Gastroesophageal sphincter (tissue), 4 donors: ENCODE measurements around the gene NUP93. TPM values are rescaled to one million over a fixed set of nuclear protein-coding genes. Genes with fewer than 3 reads are reported as not detected.

Experiments
- ATAC-seq: fragments of 150-250 bp; one replicate; pipeline ENCODE4 v1.9.1; 2016; ENCODE audit warnings: mild to moderate bottlenecking, moderate library complexity
- H3K27ac ChIP-seq, 4 donors: fragments of 200-600 bp; sonication (generic) in 3 of 4; 1 replicate in 3 of 4; 2 replicates in 1 of 4; pipeline ENCODE4 v1.5.1; 2016 to 2019
- H3K27me3 ChIP-seq: fragments of 200-600 bp; sonication (generic); one replicate; pipeline ENCODE4 v1.5.1; 2019
- H3K36me3 ChIP-seq, 2 donors: fragments of 200-600 bp; sonication (generic); one replicate each; pipeline ENCODE4 v1.5.1; 2019; ENCODE audit warnings: control low read depth in 1 of 2
- H3K4me1 ChIP-seq, 3 donors: fragments of 200-600 bp; sonication (generic); 1 replicate in 2 of 3; 2 replicates in 1 of 3; pipeline ENCODE4 v1.5.1; 2016 to 2019; ENCODE audit warnings: control low read depth in 2 of 3
- H3K4me3 ChIP-seq, 2 donors: fragments of 200-600 bp; sonication (generic); one replicate each; pipeline ENCODE4 v1.5.1; 2019; ENCODE audit warnings: mild to moderate bottlenecking in 1 of 2, moderate library complexity in 1 of 2
- H3K9me3 ChIP-seq, 3 donors: fragments of 200-600 bp; sonication (generic); one replicate each; pipeline ENCODE4 v1.5.1; 2017 to 2019; ENCODE audit warnings: control low read depth in 2 of 3
- EP300 ChIP-seq: sonication (generic); formaldehyde crosslinking; IDR thresholded peaks from one replicate; pipeline ENCODE4 v1.6.1; 2017; ENCODE audit warnings: antibody characterized with exemption, mild to moderate bottlenecking
- POLR2A ChIP-seq, 2 donors: fragments of 450-650 bp; IDR thresholded peaks; one replicate each; pipeline ENCODE4 v1.6.1; 2017; ENCODE audit warnings: antibody characterized with exemption in 2 of 2, mild to moderate bottlenecking in 2 of 2, moderate library complexity in 1 of 2
- POLR2AphosphoS5 ChIP-seq: sonication (generic); formaldehyde crosslinking; IDR thresholded peaks from one replicate; pipeline ENCODE4 v1.6.1; 2017; ENCODE audit warnings: antibody characterized with exemption
- WGBS, 2 donors: methylation state at CpG; one replicate each; pipeline ENCODE4 v1.1.5; 2018; ENCODE audit warnings: low coverage in 1 of 2; 5-methylcytosine and 5-hydroxymethylcytosine counted together
- total RNA-seq, 4 donors: library from RNA; depleted of rRNA; stranded (reverse); fragments of >200 nt; gene quantifications; one replicate each; pipeline ENCODE4 v1.1.0, GENCODE V29; 2016
- TF ChIP-seq, protein P1 (sequence below), 4 experiments: fragments of 200-600 bp in 2 of 4; fragments of 450-650 bp in 2 of 4; sonication (generic) in 1 of 4; IDR thresholded peaks; one replicate each; pipeline ENCODE4 v1.5.1; 2017 to 2019; ENCODE audit warnings: antibody characterized with exemption in 4 of 4, mild to moderate bottlenecking in 2 of 4, moderate library complexity in 2 of 4

Gene NUP93
- total RNA-seq, 4 donors from 2014 or later, result 37.6 to 39.3 (median 38.9) TPM

DNA sequence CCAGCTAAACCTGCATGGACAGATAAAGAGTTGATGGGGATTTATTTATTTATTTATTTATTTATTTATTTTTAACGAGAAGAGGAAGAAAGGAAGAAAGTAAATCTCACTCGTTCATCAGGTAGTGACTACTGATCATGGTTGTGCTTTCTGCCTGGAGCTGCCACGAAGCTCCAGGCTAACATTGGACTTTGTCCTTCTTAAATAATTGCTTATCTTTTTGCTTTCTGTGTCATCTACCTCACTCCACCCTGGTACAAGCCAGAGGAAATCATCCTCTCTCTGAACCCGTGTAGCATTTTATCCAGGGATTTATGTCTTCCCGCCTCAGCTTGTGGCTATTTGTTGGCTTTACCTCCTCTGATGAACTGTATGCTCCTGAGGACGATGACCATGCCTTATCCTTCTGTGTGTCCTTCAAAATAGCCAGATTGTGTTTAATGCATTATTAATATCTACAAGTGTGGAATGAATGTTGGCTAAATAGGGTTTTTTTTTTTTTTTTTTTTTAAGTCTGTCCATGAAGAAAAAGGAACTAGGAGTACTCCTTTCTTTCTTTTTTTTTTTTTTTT lies 127.0 kb downstream of the NUP93 start:
- no peaks in the 10 kb centered on the region for H3K4me1 ChIP-seq
- TF ChIP-seq POLR2A (IDR thresholded peaks at IDR 0.05) (no peak), EP300 (no peak), POLR2AphosphoS5 (no peak)
- TF ChIP-seq, protein P1, sequence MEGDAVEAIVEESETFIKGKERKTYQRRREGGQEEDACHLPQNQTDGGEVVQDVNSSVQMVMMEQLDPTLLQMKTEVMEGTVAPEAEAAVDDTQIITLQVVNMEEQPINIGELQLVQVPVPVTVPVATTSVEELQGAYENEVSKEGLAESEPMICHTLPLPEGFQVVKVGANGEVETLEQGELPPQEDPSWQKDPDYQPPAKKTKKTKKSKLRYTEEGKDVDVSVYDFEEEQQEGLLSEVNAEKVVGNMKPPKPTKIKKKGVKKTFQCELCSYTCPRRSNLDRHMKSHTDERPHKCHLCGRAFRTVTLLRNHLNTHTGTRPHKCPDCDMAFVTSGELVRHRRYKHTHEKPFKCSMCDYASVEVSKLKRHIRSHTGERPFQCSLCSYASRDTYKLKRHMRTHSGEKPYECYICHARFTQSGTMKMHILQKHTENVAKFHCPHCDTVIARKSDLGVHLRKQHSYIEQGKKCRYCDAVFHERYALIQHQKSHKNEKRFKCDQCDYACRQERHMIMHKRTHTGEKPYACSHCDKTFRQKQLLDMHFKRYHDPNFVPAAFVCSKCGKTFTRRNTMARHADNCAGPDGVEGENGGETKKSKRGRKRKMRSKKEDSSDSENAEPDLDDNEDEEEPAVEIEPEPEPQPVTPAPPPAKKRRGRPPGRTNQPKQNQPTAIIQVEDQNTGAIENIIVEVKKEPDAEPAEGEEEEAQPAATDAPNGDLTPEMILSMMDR (IDR thresholded peaks at IDR 0.05), result no peak
- no peak overlapping the region for H3K27ac ChIP-seq
- 59 to 87% methylated on average over 5 to 6 of the region's 6 CpGs for WGBS, 2 donors
- no peaks in the 10 kb centered on the region for H3K9me3 ChIP-seq
- ATAC-seq, result no peak
- no peaks in the 10 kb centered on the region for H3K36me3 ChIP-seq
- peaks cover 9% of the 10 kb centered on the region for H3K27me3 ChIP-seq
- no peak overlapping the region for H3K4me3 ChIP-seq

DNA sequence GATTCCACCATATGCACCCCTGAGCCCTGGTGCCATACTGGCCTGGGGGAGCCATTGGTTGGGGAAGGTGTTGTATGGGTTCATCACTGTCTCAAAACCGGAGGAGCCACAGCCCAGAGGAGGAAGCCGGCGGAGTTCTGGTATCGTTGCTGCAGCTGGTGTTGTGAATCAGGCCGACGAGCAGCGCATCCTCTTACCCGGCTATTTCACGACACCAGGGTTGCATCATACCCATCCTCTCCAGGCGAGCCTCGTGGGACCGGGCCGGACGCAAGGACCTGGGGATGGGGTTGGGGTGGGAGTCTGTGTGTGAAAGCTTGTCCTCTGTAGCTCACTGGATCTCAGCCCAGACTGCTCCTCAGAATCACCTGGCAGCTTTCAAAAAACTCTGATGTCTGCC lies 128.4 kb downstream of the NUP93 start:
- WGBS, 2 donors, result 90% methylated on average over 13 of the region's 14 CpGs; no CpG with 5 or more reads in 1 of the 2 donors
- H3K27ac ChIP-seq, result no peak overlapping the region
- no peaks in the 10 kb centered on the region for H3K9me3 ChIP-seq
- peaks cover 9% of the 10 kb centered on the region for H3K27me3 ChIP-seq
- H3K4me3 ChIP-seq, result no peak overlapping the region
- no peaks in the 10 kb centered on the region for H3K36me3 ChIP-seq
- TF ChIP-seq EP300 (no peak), POLR2AphosphoS5 (no peak), POLR2A (IDR thresholded peaks at IDR 0.05) (no peak)
- TF ChIP-seq, protein P1 (IDR thresholded peaks at IDR 0.05), result no peak
- H3K4me1 ChIP-seq, result no peaks in the 10 kb centered on the region
- ATAC-seq, result no peak

GRCh38 chr16:56859636-56860035 lies 129.7 kb downstream of the NUP93 start:
- peaks cover 9% of the 10 kb centered on the region for H3K27me3 ChIP-seq
- no peaks in the 10 kb centered on the region for H3K9me3 ChIP-seq
- ATAC-seq, result no peak
- WGBS, 2 donors, result 93 to 100% methylated on average over 1 to 2 of the region's 2 CpGs
- TF ChIP-seq POLR2A (IDR thresholded peaks at IDR 0.05) (no peak), EP300 (no peak), POLR2AphosphoS5 (no peak)
- TF ChIP-seq, protein P1 (IDR thresholded peaks at IDR 0.05), result no peak
- no peaks in the 10 kb centered on the region for H3K4me1 ChIP-seq
- H3K36me3 ChIP-seq, result no peaks in the 10 kb centered on the region
- H3K4me3 ChIP-seq, result no peak overlapping the region
- H3K27ac ChIP-seq, result no peak overlapping the region

- 72 to 100% methylated on average over 1 to 6 of the region's 9 CpGs for WGBS, 2 donors
- H3K27ac ChIP-seq, result no peak overlapping the region
- ATAC-seq, result no peak
- no peaks in the 10 kb centered on the region for H3K4me1 ChIP-seq
- no peak overlapping the region for H3K4me3 ChIP-seq
- peaks cover 9% of the 10 kb centered on the region for H3K27me3 ChIP-seq
- H3K9me3 ChIP-seq, result no peaks in the 10 kb centered on the region
- no peaks in the 10 kb centered on the region for H3K36me3 ChIP-seq
- TF ChIP-seq, protein P1 (IDR thresholded peaks at IDR 0.05), result no peak
- TF ChIP-seq EP300 (no peak), POLR2A (IDR thresholded peaks at IDR 0.05) (no peak), POLR2AphosphoS5 (no peak)
Measured at GRCh38 chr16:56860226-56861020, 130.5 kb downstream of the NUP93 start.
